ENCODE results near the gene ZNF750.

ZNF750 gene

GRCh38 chr17:82884341-82884969, 44.6 kb upstream of the ZNF750 start:
- Histone ChIP-seq H3K9me3 (ENCODE audit: severe bottlenecking) (no peaks in the 10 kb centered on the region), H3K4me3 (ENCODE audit: severe bottlenecking) (no peak overlapping the region), H3K36me3 (ENCODE audit: low read depth) (no peaks in the 10 kb centered on the region), H3K4me1 (ENCODE audit: insufficient read depth, poor library complexity, severe bottlenecking) (peaks cover 16% of the 10 kb centered on the region), H3K27me3 (ENCODE audit: insufficient read depth, poor library complexity, severe bottlenecking) (no peaks in the 10 kb centered on the region), H3K27ac (ENCODE audit: poor library complexity, severe bottlenecking) (no peak overlapping the region)
- TF ChIP-seq CTCF (IDR thresholded peaks at IDR 0.05; ENCODE audit: poor library complexity, severe bottlenecking): no peak
- no peak for ATAC-seq (ENCODE audit: low read depth)
- no peak for DNase-seq (ENCODE audit: low spot score)

GRCh38 chr17:82883419-82884031, 43.7 kb upstream of the ZNF750 start:
- H3K4me1 ChIP-seq (ENCODE audit: insufficient read depth, poor library complexity, severe bottlenecking): peaks cover 9% of the 10 kb centered on the region
- H3K36me3 ChIP-seq (ENCODE audit: low read depth): no peaks in the 10 kb centered on the region
- no peak for TF ChIP-seq CTCF (IDR thresholded peaks at IDR 0.05; ENCODE audit: poor library complexity, severe bottlenecking)
- H3K9me3 ChIP-seq (ENCODE audit: severe bottlenecking): no peaks in the 10 kb centered on the region
- H3K27me3 ChIP-seq (ENCODE audit: insufficient read depth, poor library complexity, severe bottlenecking): no peaks in the 10 kb centered on the region
- DNase-seq (ENCODE audit: low spot score) (no peak), ATAC-seq (ENCODE audit: low read depth) (no peak)
- no peak overlapping the region for H3K27ac ChIP-seq (ENCODE audit: poor library complexity, severe bottlenecking)
- no peak overlapping the region for H3K4me3 ChIP-seq (ENCODE audit: severe bottlenecking)

- H3K36me3 ChIP-seq (ENCODE audit: low read depth): no peaks in the 10 kb centered on the region
- H3K9me3 ChIP-seq (ENCODE audit: severe bottlenecking): no peaks in the 10 kb centered on the region
- H3K4me3 ChIP-seq (ENCODE audit: severe bottlenecking): no peak overlapping the region
- DNase-seq (ENCODE audit: low spot score) (no peak), ATAC-seq (ENCODE audit: low read depth) (peak; percentile 20; the same call in 1 of the 3 replicates)
- H3K27ac ChIP-seq (ENCODE audit: poor library complexity, severe bottlenecking): no peak overlapping the region
- no peak for TF ChIP-seq CTCF (IDR thresholded peaks at IDR 0.05; ENCODE audit: poor library complexity, severe bottlenecking)
- peaks cover 9% of the 10 kb centered on the region for H3K4me1 ChIP-seq (ENCODE audit: insufficient read depth, poor library complexity, severe bottlenecking)
- H3K27me3 ChIP-seq (ENCODE audit: insufficient read depth, poor library complexity, severe bottlenecking): no peaks in the 10 kb centered on the region
Measured at GRCh38 chr17:82882715-82883418, 43.0 kb upstream of the ZNF750 start.

GRCh38 chr17:82881900-82882714, 42.3 kb upstream of the ZNF750 start:
- no peak for ATAC-seq (ENCODE audit: low read depth)
- H3K4me1 ChIP-seq (ENCODE audit: insufficient read depth, poor library complexity, severe bottlenecking): peaks cover 15% of the 10 kb centered on the region
- no peaks in the 10 kb centered on the region for H3K27me3 ChIP-seq (ENCODE audit: insufficient read depth, poor library complexity, severe bottlenecking)
- H3K4me3 ChIP-seq (ENCODE audit: severe bottlenecking): no peak overlapping the region
- H3K27ac ChIP-seq (ENCODE audit: poor library complexity, severe bottlenecking): no peak overlapping the region
- no peak for TF ChIP-seq CTCF (IDR thresholded peaks at IDR 0.05; ENCODE audit: poor library complexity, severe bottlenecking)
- H3K36me3 ChIP-seq (ENCODE audit: low read depth): no peaks in the 10 kb centered on the region
- no peaks in the 10 kb centered on the region for H3K9me3 ChIP-seq (ENCODE audit: severe bottlenecking)
- no peak for DNase-seq (ENCODE audit: low spot score)

Data from RWPE2 (cell line).